CD14-positive monocyte (primary cell): ENCODE data around the gene MRO. TPM values are rescaled to one million over a fixed set of nuclear protein-coding genes. Genes with fewer than 3 reads are reported as not detected.
"Not testable (repeated sequence)": the region's sequence is repeated elsewhere in the genome, so short reads cannot be mapped to it uniquely, and the experiment has no call there.

Experiments
- DNase-seq, 3 donors: peaks; one replicate each; pipeline ENCODE4 v3.0.0-alpha.2; 2011 to 2022
- H2AFZ ChIP-seq: 2 replicates; pipeline ENCODE4 v1.6.0; 2012; ENCODE audit warnings: mild to moderate bottlenecking, low read depth, low read length, inconsistent platforms; ENCODE audit not compliant: insufficient read depth, poor library complexity, severe bottlenecking
- H3K27ac ChIP-seq, 2 donors: 1 replicate in 1 of 2; 2 replicates in 1 of 2; pipeline ENCODE4 v1.5.1; 2012 to 2013; ENCODE audit warnings: low read length in 2 of 2, control low read depth in 1 of 2, inconsistent platforms in 1 of 2, low read depth in 1 of 2, mild to moderate bottlenecking in 1 of 2
- H3K27me3 ChIP-seq, 2 donors: one replicate each; pipeline versions ENCODE4 v1.6.0 to v1.6.1; 2011 to 2013; ENCODE audit warnings: low read length in 2 of 2; ENCODE audit not compliant: control insufficient read depth in 2 of 2, insufficient read depth in 2 of 2
- H3K36me3 ChIP-seq, 2 donors: replicated peaks in 1 of 2; 1 replicate in 1 of 2; 2 replicates in 1 of 2; pipeline versions ENCODE4 v1.5.1 to v1.6.1; 2012 to 2013; ENCODE audit warnings: low read length in 2 of 2, control low read depth in 1 of 2, inconsistent platforms in 1 of 2, mild to moderate bottlenecking in 1 of 2; ENCODE audit not compliant: insufficient read depth in 2 of 2, control insufficient read depth in 1 of 2
- H3K4me1 ChIP-seq, 2 donors: 1 replicate in 1 of 2; 2 replicates in 1 of 2; pipeline versions ENCODE4 v1.5.1 to v1.6.1; 2012 to 2013; ENCODE audit warnings: low read length in 2 of 2, control low read depth in 1 of 2, inconsistent platforms in 1 of 2, mild to moderate bottlenecking in 1 of 2, moderate library complexity in 1 of 2; ENCODE audit not compliant: insufficient read depth in 2 of 2, control insufficient read depth in 1 of 2
- H3K4me2 ChIP-seq: replicated peaks from 2 replicates; pipeline ENCODE3; 2012; ENCODE audit warnings: low read length, moderate library complexity, mild to moderate bottlenecking; ENCODE audit not compliant: poor library complexity, severe bottlenecking; ENCODE audit errors: extremely low read depth
- H3K4me3 ChIP-seq, 3 experiments: fragments of 200-600 bp in 1 of 3; sonication (generic) in 1 of 3; replicated peaks in 1 of 3; 1 replicate in 2 of 3; 2 replicates in 1 of 3; pipeline ENCODE4 v1.5.1; 2011 to 2013; ENCODE audit warnings: low read length in 3 of 3, mild to moderate bottlenecking in 3 of 3, control low read depth in 2 of 3, low read depth in 2 of 3, inconsistent platforms in 1 of 3, moderate library complexity in 1 of 3
- H3K79me2 ChIP-seq: 2 replicates; pipeline ENCODE4 v1.6.0; 2012; ENCODE audit warnings: mild to moderate bottlenecking, control low read depth, inconsistent platforms, low read length, moderate library complexity; ENCODE audit not compliant: insufficient read depth
- H3K9ac ChIP-seq: 2 replicates; pipeline ENCODE4 v1.6.0; 2017; ENCODE audit warnings: low read length, mild to moderate bottlenecking; ENCODE audit not compliant: insufficient read depth, poor library complexity, severe bottlenecking
- H3K9me3 ChIP-seq, 2 donors: replicated peaks in 1 of 2; 1 replicate in 1 of 2; 2 replicates in 1 of 2; pipeline versions ENCODE4 v1.5.1 to v1.6.1; 2012 to 2013; ENCODE audit warnings: low read length in 2 of 2, control low read depth in 1 of 2; ENCODE audit not compliant: control insufficient read depth in 1 of 2, insufficient read depth in 1 of 2
- H4K20me1 ChIP-seq: 2 replicates; pipeline ENCODE4 v1.6.0; 2012; ENCODE audit warnings: mild to moderate bottlenecking, low read length, control low read depth, moderate library complexity; ENCODE audit not compliant: insufficient read depth
- H3K27ac Mint-ChIP-seq, 7 donors: one replicate each; pipeline ENCODE4 v1.8.0; 2020; ENCODE audit warnings: mild to moderate bottlenecking in 7 of 7, mixed read lengths in 7 of 7, moderate library complexity in 6 of 7, inconsistent platforms in 2 of 7
- H3K27me3 Mint-ChIP-seq, 3 donors: one replicate each; pipeline ENCODE4 v1.8.0; 2021 to 2022; ENCODE audit warnings: low read depth in 3 of 3, mild to moderate bottlenecking in 3 of 3, mixed read lengths in 3 of 3, moderate library complexity in 3 of 3, inconsistent platforms in 1 of 3
- H3K36me3 Mint-ChIP-seq, 2 donors: one replicate each; pipeline ENCODE4 v1.8.0; 2020; ENCODE audit warnings: mixed read lengths in 2 of 2, inconsistent platforms in 1 of 2, mild to moderate bottlenecking in 1 of 2
- H3K4me1 Mint-ChIP-seq: one replicate; pipeline ENCODE4 v1.8.0; 2020; ENCODE audit warnings: mild to moderate bottlenecking, mixed read lengths
- H3K4me3 Mint-ChIP-seq, 2 donors: one replicate each; pipeline ENCODE4 v1.8.0; 2020; ENCODE audit warnings: mild to moderate bottlenecking in 2 of 2, mixed read lengths in 2 of 2, moderate library complexity in 1 of 2
- H3K9me3 Mint-ChIP-seq, 7 donors: one replicate each; pipeline ENCODE4 v1.8.0; 2020 to 2022; ENCODE audit warnings: mixed read lengths in 7 of 7, mild to moderate bottlenecking in 6 of 7, moderate library complexity in 6 of 7, inconsistent platforms in 2 of 7
- WGBS: methylation state at CpG from one replicate; pipeline ENCODE4 v1.1.5; 2013; ENCODE audit warnings: missing lambda C conversion rate; ENCODE audit not compliant: insufficient coverage; 5-methylcytosine and 5-hydroxymethylcytosine counted together
- intact Hi-C, 2 donors: fragments of 100-400 bp; cut with micrococcal nuclease; formaldehyde crosslinking; loops; one replicate each; pipeline versions ENCODE4 v1.15.0 to v1.15.1; 2023
- polyA plus RNA-seq, 3 donors: library from polyadenylated mRNA; depleted of rRNA in 1 of 3; unstranded in 2 of 3; stranded (reverse) in 1 of 3; fragments of 300-500 nt in 2 of 3; fragments of >200 nt in 1 of 3; fragmentation: Illumina TruSeq in 2 of 3; gene quantifications; 1 replicate in 2 of 3; 2 replicates in 1 of 3; pipeline ENCODE4 v1.2.3, GENCODE V29; 2012 to 2021
- TF ChIP-seq, protein P1 (sequence below): fragments of 200-600 bp; IDR thresholded peaks from one replicate; pipeline ENCODE4 v1.8.0; 2022; ENCODE audit warnings: antibody characterized with exemption, mild to moderate bottlenecking

The MRO gene
- polyA plus RNA-seq, 3 donors: 0.01 TPM; not detected in 2

DNA sequence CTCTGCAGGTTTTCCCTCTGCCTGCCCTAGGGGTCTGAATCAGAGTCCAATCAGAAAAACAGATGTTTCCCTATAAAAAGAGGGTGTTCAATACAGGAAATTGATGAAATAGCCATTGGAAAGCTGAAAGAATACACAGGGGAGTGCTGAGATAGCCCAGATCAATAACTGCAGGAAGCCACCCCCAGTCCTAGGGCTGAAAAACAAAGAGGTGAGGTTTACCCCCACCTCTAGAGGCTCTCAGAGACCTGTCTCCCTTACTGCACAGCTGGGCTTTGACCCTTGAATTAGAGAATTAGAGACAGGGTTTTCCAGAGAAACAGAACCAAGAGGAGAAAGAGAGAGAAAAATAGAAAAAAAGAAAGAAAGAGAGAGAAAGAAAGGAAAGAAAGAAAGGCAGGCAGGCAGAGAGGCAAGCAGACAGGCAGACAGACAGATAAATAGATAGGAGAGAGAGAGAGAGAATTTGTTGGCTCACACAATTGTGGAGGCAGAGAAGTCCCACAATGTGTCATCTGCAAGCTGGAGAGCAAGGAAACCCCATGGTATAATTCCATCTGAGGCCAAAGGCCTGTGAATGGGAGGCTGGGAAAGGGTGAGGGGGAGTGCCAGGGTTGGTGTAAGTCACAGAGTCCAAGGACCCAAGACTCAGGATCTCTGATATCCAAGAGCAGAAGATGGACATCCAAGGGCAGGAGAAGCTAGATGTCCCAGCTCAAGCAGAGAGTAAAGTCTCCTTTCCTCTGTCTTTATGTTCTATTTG, 40.2 kb upstream of the MRO start:
- Histone ChIP-seq H3K79me2 (no peaks in the 10 kb centered on the region), H3K27ac (no peak overlapping the region), H2AFZ (no peak overlapping the region), H3K4me2 (no peak overlapping the region), H3K9ac (no peak overlapping the region), H3K27me3 (no peaks in the 10 kb centered on the region), H3K36me3 (no peaks in the 10 kb centered on the region), H4K20me1 (no peaks in the 10 kb centered on the region), H3K4me1 (peaks cover 45 to 50% of the 10 kb centered on the region in 2 donors), H3K4me3 (no peak overlapping the region), H3K9me3 (no peaks in the 10 kb centered on the region)
- H3K4me1 Mint-ChIP-seq: peaks cover 58% of the 10 kb centered on the region
- TF ChIP-seq, protein P1, sequence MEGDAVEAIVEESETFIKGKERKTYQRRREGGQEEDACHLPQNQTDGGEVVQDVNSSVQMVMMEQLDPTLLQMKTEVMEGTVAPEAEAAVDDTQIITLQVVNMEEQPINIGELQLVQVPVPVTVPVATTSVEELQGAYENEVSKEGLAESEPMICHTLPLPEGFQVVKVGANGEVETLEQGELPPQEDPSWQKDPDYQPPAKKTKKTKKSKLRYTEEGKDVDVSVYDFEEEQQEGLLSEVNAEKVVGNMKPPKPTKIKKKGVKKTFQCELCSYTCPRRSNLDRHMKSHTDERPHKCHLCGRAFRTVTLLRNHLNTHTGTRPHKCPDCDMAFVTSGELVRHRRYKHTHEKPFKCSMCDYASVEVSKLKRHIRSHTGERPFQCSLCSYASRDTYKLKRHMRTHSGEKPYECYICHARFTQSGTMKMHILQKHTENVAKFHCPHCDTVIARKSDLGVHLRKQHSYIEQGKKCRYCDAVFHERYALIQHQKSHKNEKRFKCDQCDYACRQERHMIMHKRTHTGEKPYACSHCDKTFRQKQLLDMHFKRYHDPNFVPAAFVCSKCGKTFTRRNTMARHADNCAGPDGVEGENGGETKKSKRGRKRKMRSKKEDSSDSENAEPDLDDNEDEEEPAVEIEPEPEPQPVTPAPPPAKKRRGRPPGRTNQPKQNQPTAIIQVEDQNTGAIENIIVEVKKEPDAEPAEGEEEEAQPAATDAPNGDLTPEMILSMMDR: no peak
- intact Hi-C loops: no loop called here
- peaks cover 0 to 2% (median 1%) of the 10 kb centered on the region in 3 donors for H3K27me3 Mint-ChIP-seq
- no peak overlapping the region for H3K4me3 Mint-ChIP-seq
- H3K36me3 Mint-ChIP-seq: no peaks in the 10 kb centered on the region
- no peaks in the 10 kb centered on the region for H3K9me3 Mint-ChIP-seq
- DNase-seq: no peak
- H3K27ac Mint-ChIP-seq: peak overlapping the region in 2 of 7 donors; percentile 22 to 37

DNA sequence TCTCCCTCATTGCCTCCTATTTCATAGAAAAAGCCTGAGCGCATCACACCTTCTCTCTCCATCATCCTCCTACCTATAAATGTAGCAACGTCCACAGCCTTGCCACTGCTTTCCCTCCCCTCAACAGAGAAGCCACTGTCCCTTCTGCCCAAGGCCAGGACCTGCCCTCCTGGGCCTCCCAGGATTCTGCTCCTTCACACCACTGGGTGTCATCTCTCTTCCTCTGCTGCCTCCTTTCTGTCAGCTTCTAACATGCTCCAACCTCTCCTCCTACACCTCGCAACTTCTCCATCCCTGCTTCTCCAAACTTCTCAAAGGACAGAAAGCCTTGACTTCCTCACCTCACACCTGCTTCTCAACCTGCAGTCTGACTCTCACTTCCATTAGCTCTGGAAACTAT, 37.9 kb upstream of the MRO start:
- TF ChIP-seq, protein P1: no peak
- Mint-ChIP-seq H3K4me3 (no peak overlapping the region), H3K4me1 (peaks cover 69% of the 10 kb centered on the region), H3K27me3 (peaks cover 1 to 6% (median 2%) of the 10 kb centered on the region in 3 donors), H3K9me3 (no peaks in the 10 kb centered on the region), H3K36me3 (peaks cover 0 to 1% of the 10 kb centered on the region in 2 donors), H3K27ac (peak overlapping the region in 4 of 7 donors; percentile 5 to 73 (median 17))
- Histone ChIP-seq H3K4me2 (no peak overlapping the region), H3K36me3 (no peaks in the 10 kb centered on the region), H3K9me3 (no peaks in the 10 kb centered on the region), H3K9ac (no peak overlapping the region), H4K20me1 (no peaks in the 10 kb centered on the region), H3K79me2 (no peaks in the 10 kb centered on the region), H3K27me3 (no peaks in the 10 kb centered on the region), H3K4me3 (no peak overlapping the region), H2AFZ (no peak overlapping the region), H3K27ac (no peak overlapping the region), H3K4me1 (peaks cover 59 to 61% of the 10 kb centered on the region in 2 donors)
- no peak for DNase-seq
- intact Hi-C loops: no loop called here
- WGBS: 78% methylated on average over 3 of the region's 3 CpGs

DNA sequence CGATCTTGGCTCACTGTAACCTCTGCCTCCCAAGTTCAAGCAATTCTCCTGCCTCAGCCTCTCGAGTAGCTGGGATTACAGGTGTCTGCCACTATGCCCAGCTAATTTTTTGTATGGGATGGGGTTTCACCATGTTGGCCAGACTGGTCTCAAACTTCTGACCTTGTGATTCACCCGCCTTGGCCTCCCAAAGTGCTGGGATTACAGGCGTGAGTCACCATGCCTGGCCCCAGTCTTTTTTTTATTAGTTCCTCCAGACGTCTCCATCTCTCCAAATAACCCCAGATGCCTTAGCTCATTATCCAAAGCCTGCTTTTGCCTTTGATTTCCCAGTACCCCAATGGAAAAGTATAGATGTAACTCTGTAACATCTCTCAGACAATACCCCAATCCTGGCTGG, 37.4 kb upstream of the MRO start:
- H3K79me2 ChIP-seq, H3K9me3 Mint-ChIP-seq, H3K36me3 Mint-ChIP-seq, H4K20me1 ChIP-seq, H3K27ac ChIP-seq, H2AFZ ChIP-seq, intact Hi-C loops, H3K4me3 Mint-ChIP-seq, H3K4me2 ChIP-seq, H3K9ac ChIP-seq, H3K36me3 ChIP-seq, H3K27me3 Mint-ChIP-seq, H3K27me3 ChIP-seq, H3K4me3 ChIP-seq, H3K9me3 ChIP-seq: not testable (repeated sequence)
- H3K27ac Mint-ChIP-seq: peak overlapping the region in 4 of 7 donors; percentile 5 to 65 (median 16)
- peak in 2 of 3 donors; percentile 37 to 51 for DNase-seq
- peaks cover 68% of the 10 kb centered on the region for H3K4me1 Mint-ChIP-seq
- peaks cover 54 to 56% of the 10 kb centered on the region in 2 donors for H3K4me1 ChIP-seq
- WGBS: no CpG with 5 or more reads among the region's 5 CpGs
